Osteocyte (in vitro differentiated cells): Measurements from ENCODE around the gene CES2. TPM values are rescaled to one million over a fixed set of nuclear protein-coding genes. Genes with fewer than 3 reads are reported as not detected.
"Not testable (repeated sequence)": the region's sequence is repeated elsewhere in the genome, so short reads cannot be mapped to it uniquely, and the experiment has no call there.

Experiments used
- DNase-seq: peaks from one replicate; pipeline ENCODE4 v3.0.0; 2021; ENCODE audit warnings: mixed read lengths; ENCODE audit not compliant: unreplicated experiment; ENCODE audit errors: extremely low spot score
- H3K27ac Mint-ChIP-seq: one replicate; pipeline ENCODE4 v1.8.0; 2021; ENCODE audit warnings: mild to moderate bottlenecking, mixed read lengths; ENCODE audit not compliant: unreplicated experiment
- H3K27me3 Mint-ChIP-seq: one replicate; pipeline ENCODE4 v1.8.0; 2021; ENCODE audit warnings: mixed read lengths; ENCODE audit not compliant: unreplicated experiment
- H3K36me3 Mint-ChIP-seq: one replicate; pipeline ENCODE4 v1.8.0; 2021; ENCODE audit warnings: mixed read lengths; ENCODE audit not compliant: unreplicated experiment
- H3K4me1 Mint-ChIP-seq: one replicate; pipeline ENCODE4 v1.8.0; 2021; ENCODE audit warnings: mixed read lengths; ENCODE audit not compliant: unreplicated experiment
- H3K4me3 Mint-ChIP-seq: one replicate; pipeline ENCODE4 v1.8.0; 2021; ENCODE audit warnings: mild to moderate bottlenecking, moderate library complexity, mixed read lengths; ENCODE audit not compliant: unreplicated experiment
- H3K9me3 Mint-ChIP-seq: one replicate; pipeline ENCODE4 v1.8.0; 2021; ENCODE audit warnings: mixed read lengths; ENCODE audit not compliant: unreplicated experiment
- total RNA-seq: library from RNA; stranded (reverse); gene quantifications from 2 replicates; pipeline ENCODE4 v1.2.1, GENCODE V29; 2021
- TF ChIP-seq, protein P1 (sequence below): fragments of 200-600 bp; sonication (generic); IDR thresholded peaks from 2 replicates; pipeline ENCODE4 v1.5.0; 2021; ENCODE audit warnings: antibody characterized with exemption, mild to moderate bottlenecking, moderate library complexity

Gene CES2
- total RNA-seq, 1 donor from 2014 or later, result 38.6 TPM

DNA sequence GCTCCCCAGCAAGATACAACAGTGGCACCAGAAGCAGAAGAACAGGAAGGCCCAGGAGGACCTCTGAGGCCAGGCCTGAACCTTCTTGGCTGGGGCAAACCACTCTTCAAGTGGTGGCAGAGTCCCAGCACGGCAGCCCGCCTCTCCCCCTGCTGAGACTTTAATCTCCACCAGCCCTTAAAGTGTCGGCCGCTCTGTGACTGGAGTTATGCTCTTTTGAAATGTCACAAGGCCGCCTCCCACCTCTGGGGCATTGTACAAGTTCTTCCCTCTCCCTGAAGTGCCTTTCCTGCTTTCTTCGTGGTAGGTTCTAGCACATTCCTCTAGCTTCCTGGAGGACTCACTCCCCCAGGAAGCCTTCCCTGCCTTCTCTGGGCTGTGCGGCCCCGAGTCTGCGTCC lies 37.7 kb downstream of the CES2 start:
- no peak overlapping the region for H3K27ac Mint-ChIP-seq
- H3K4me3 Mint-ChIP-seq, result no peak overlapping the region
- no peak for DNase-seq
- H3K9me3 Mint-ChIP-seq, result no peaks in the 10 kb centered on the region
- H3K4me1 Mint-ChIP-seq, result no peaks in the 10 kb centered on the region
- peaks cover 11% of the 10 kb centered on the region for H3K27me3 Mint-ChIP-seq
- H3K36me3 Mint-ChIP-seq, result no peaks in the 10 kb centered on the region
- TF ChIP-seq, protein P1, sequence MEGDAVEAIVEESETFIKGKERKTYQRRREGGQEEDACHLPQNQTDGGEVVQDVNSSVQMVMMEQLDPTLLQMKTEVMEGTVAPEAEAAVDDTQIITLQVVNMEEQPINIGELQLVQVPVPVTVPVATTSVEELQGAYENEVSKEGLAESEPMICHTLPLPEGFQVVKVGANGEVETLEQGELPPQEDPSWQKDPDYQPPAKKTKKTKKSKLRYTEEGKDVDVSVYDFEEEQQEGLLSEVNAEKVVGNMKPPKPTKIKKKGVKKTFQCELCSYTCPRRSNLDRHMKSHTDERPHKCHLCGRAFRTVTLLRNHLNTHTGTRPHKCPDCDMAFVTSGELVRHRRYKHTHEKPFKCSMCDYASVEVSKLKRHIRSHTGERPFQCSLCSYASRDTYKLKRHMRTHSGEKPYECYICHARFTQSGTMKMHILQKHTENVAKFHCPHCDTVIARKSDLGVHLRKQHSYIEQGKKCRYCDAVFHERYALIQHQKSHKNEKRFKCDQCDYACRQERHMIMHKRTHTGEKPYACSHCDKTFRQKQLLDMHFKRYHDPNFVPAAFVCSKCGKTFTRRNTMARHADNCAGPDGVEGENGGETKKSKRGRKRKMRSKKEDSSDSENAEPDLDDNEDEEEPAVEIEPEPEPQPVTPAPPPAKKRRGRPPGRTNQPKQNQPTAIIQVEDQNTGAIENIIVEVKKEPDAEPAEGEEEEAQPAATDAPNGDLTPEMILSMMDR, result no peak

DNA sequence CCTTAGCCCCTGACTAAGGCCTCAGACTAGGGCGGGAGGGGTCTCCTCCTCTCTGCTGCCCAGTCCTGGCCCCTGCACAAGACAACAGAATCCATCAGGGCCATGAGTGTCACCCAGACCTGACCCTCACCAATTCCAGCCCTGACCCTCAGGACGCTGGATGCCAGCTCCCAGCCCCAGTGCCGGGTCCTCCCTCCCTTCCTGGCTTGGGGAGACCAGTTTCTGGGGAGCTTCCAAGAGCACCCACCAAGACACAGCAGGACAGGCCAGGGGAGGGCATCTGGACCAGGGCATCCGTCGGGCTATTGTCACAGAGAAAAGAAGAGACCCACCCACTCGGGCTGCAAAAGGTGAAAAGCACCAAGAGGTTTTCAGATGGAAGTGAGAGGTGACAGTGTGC lies 38.4 kb downstream of the CES2 start:
- no peaks in the 10 kb centered on the region for H3K9me3 Mint-ChIP-seq
- H3K4me1 Mint-ChIP-seq, result no peaks in the 10 kb centered on the region
- no peaks in the 10 kb centered on the region for H3K36me3 Mint-ChIP-seq
- no peak overlapping the region for H3K27ac Mint-ChIP-seq
- no peak for DNase-seq
- H3K4me3 Mint-ChIP-seq, result no peak overlapping the region
- H3K27me3 Mint-ChIP-seq, result peaks cover 11% of the 10 kb centered on the region
- TF ChIP-seq, protein P1, result no peak

DNA sequence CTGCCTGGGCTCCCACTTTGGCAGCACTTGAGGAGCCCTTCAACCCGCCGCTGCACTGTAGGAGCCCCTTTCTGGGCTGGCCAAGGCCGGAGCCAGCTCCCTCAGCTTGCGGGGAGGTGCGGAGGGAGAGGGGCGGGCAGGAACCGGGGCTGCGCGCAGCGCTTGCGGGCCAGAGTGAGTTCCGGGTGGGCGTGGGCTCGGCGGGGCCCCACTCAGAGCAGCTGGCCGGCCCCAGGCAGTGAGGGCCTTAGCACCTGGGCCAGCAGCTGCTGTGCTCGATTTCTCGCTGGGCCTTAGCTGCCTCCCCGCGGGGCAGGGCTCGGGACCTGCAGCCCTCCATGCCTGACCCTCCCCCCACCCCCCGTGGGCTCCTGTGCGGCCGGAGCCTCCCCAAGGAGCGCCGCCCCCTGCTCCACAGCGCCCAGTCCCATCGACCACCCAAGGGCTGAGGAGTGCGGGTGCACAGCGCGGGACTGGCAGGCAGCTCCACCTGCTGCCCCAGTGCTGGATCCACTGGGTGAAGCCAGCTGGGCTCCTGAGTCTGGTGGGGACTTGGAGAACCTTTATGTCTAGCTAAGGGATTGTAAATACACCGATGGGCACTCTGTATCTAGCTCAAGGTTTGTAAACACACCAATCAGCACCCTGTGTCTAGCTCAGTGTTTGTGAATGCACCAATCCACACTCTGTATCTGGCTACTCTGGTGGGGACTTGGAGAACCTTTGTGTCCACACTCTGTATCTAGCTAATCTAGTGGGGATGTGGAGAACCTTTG lies 39.0 kb downstream of the CES2 start:
- H3K27ac Mint-ChIP-seq, H3K36me3 Mint-ChIP-seq, H3K4me1 Mint-ChIP-seq, H3K4me3 Mint-ChIP-seq, DNase-seq, H3K9me3 Mint-ChIP-seq: not testable (repeated sequence)
- peaks cover 11% of the 10 kb centered on the region for H3K27me3 Mint-ChIP-seq

DNA sequence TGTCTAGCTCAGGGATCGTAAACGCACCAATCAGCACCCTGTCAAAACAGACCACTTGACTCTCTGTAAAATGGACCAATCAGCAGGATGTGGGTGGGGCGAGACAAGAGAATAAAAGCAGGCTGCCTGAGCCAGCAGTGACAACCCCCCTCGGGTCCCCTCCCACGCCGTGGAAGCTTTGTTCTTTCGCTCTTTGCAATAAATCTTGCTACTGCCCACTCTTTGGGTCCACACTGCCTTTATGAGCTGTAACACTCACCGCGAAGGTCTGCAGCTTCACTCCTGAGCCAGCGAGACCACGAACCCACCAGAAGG lies 39.6 kb downstream of the CES2 start:
- H3K36me3 Mint-ChIP-seq, DNase-seq, H3K27ac Mint-ChIP-seq, H3K4me3 Mint-ChIP-seq, H3K27me3 Mint-ChIP-seq, H3K9me3 Mint-ChIP-seq, H3K4me1 Mint-ChIP-seq: not testable (repeated sequence)

DNA sequence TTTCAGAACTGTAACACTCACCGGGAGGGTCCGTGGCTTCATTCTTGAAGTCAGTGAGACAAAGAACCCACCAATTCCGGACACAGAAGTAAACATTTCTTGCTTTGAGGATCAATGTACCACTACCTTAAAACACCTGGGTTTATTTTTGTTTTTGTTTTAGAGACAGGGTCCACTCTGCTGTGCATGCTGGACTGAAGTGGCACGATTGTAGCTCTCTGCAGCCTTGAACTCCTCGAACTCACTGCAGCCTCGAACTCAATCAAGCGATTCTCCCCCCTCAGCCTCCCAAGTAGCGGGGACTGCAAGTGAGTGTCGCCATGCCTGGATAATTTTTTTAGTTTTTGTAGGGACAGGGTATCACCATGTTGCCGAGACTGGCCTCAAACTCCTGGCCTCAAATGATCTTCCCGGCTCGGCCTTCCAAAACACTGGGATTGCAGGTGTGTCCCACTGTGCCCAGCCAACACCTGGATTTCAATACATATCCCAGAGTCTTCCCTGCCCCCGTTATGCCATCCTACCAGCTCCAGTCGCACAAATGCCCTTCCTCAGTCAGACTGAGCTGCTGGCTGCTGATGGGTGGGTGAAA lies 40.1 kb downstream of the CES2 start:
- H3K4me3 Mint-ChIP-seq, result no peak overlapping the region
- no peak for DNase-seq
- TF ChIP-seq, protein P1, result no peak
- peaks cover 8% of the 10 kb centered on the region for H3K27me3 Mint-ChIP-seq
- H3K27ac Mint-ChIP-seq, result no peak overlapping the region
- no peaks in the 10 kb centered on the region for H3K4me1 Mint-ChIP-seq
- no peaks in the 10 kb centered on the region for H3K9me3 Mint-ChIP-seq
- H3K36me3 Mint-ChIP-seq, result no peaks in the 10 kb centered on the region

DNA sequence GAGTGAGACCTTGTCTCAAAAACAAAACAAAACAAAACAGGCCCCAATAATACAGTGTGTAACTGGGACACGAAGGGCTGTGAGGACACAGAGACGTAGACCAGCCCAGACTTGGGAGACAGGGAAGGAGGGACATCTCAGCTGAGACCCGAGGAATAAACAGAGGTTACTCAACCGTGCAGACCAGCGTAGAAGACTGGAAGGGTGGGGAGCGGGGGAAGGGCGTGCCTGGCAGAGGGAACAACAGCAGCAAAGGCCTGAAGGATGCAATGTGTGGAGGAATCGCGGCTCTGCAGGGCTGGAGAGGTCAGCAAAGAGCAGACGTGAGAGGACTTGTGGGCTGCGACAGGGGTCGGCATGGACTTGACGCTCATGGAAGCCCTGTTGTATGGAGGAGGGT lies 41.4 kb downstream of the CES2 start:
- no peak for DNase-seq
- Mint-ChIP-seq H3K4me1 (no peaks in the 10 kb centered on the region), H3K9me3 (no peaks in the 10 kb centered on the region), H3K27ac (no peak overlapping the region), H3K4me3 (no peak overlapping the region), H3K36me3 (no peaks in the 10 kb centered on the region), H3K27me3 (peaks cover 8% of the 10 kb centered on the region)
- TF ChIP-seq, protein P1, result no peak
